Measurements from ENCODE around the gene MOG. TPM values are rescaled to one million over a fixed set of nuclear protein-coding genes. Genes with fewer than 3 reads are reported as not detected.
A peak's percentile ranks its signal among the peaks of the same experiment; 100 is the strongest.

Gene MOG
- total and polyA plus RNA-seq, 12 donors: not detected

DNA sequence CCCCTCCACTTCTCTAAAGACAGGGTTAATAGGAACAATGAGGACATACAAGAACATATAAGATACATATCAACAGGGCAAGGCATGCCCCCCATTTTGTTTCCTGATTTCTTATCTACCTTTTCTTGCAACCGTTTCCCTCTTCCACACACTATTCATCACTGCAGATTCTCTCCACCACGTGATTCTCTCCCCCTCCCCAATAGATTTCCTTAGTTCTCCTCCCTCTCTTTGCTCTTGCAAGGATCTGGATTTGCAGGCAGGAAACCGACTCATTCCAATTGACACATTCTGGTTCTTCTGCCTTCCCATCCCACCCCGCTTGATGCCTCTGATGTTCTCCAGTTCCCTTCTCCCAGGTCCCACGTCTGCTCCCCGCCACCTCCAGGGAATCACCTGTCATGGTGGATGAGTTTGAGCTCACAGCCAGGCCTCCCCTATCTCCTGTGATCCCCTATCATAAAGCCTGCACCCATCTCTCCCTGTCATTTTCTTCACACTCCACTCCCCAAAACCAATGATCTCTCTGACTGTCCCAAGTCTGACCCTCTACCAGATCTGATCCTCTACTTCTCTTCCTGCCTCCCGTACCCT is 31.5 kb upstream of the MOG start:
- intact Hi-C loops (cut with DNase I): no loop called here
- no peak for TF ChIP-seq CTCF (IDR thresholded peaks at IDR 0.05)
- TF ChIP-seq POLR2A (IDR thresholded peaks at IDR 0.05): no peak
- no peaks in the 10 kb centered on the region for H3K27me3 ChIP-seq
- peak in 1 of 7 donors; percentile 34 for DNase-seq
- 67 to 72% (median 69%) methylated on average over 7 of the region's 7 CpGs for WGBS, 4 donors
- no peaks in the 10 kb centered on the region for H3K9me3 ChIP-seq (replicated peaks in 1 of 3)
- no peak overlapping the region for H3K27ac ChIP-seq
- peaks cover 0 to 14% of the 10 kb centered on the region in 2 donors for H3K36me3 ChIP-seq (replicated peaks in 1 of 2)
- peaks cover 9 to 13% of the 10 kb centered on the region in 2 donors for H3K4me1 ChIP-seq (replicated peaks in 1 of 2)
- H3K4me3 ChIP-seq: no peak overlapping the region

DNA sequence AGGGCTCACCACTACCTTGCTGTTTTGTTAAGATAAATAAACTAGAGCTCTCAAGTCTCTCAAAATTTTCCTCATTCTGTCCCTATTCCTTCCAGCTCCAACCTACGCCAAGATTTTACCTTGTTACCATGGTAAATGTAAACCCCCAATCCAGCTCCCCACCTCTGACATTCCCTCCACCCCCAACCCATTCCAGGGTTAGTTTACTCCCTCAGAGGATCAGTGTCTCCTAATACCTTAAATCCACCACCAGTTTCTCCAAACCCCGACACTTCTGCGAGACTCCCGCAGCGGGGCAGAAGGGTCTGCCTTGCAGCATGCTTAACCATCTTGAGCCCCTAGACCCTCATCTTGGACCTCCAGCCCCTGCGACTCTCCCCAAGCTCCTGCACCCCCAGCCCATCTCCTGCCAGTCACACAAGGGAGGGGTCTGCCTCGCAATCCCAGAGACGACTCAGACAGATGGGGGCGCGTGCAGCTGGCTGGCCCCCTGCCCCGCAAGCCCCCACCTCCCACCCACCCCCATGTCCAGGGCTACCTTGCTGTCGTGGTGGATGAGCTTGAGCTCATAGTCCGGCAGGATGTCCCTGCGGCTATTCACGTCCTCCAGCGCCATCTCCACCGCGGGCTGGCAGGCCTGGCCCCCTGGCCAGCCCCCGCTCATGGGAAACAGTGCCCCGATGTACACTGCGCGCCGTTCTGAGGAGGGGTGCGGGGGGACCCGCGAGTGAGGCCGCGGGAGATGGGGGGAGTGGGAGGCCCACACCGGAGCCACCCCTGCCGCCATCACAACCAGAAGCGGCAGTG is 29.7 kb upstream of the MOG start:
- TF ChIP-seq POLR2A (IDR thresholded peaks at IDR 0.05) (no peak), CTCF (IDR thresholded peaks at IDR 0.05) (no peak)
- no peaks in the 10 kb centered on the region for H3K9me3 ChIP-seq (replicated peaks in 1 of 3)
- peak overlapping the region in 2 of 4 donors; percentile 38 to 52 for H3K4me3 ChIP-seq
- 15 to 30% (median 22%) methylated on average over 7 to 31 of the region's 31 CpGs for WGBS, 4 donors
- H3K27ac ChIP-seq: peak overlapping the region in 2 of 5 donors; percentile 63 to 68
- peaks cover 9 to 19% of the 10 kb centered on the region in 2 donors for H3K4me1 ChIP-seq (replicated peaks in 1 of 2)
- peaks cover 0 to 7% of the 10 kb centered on the region in 2 donors for H3K36me3 ChIP-seq (replicated peaks in 1 of 2)
- H3K27me3 ChIP-seq: no peaks in the 10 kb centered on the region
- peak in 1 of 7 donors; percentile 50 for DNase-seq
- intact Hi-C loops (cut with DNase I): no loop called here

DNA sequence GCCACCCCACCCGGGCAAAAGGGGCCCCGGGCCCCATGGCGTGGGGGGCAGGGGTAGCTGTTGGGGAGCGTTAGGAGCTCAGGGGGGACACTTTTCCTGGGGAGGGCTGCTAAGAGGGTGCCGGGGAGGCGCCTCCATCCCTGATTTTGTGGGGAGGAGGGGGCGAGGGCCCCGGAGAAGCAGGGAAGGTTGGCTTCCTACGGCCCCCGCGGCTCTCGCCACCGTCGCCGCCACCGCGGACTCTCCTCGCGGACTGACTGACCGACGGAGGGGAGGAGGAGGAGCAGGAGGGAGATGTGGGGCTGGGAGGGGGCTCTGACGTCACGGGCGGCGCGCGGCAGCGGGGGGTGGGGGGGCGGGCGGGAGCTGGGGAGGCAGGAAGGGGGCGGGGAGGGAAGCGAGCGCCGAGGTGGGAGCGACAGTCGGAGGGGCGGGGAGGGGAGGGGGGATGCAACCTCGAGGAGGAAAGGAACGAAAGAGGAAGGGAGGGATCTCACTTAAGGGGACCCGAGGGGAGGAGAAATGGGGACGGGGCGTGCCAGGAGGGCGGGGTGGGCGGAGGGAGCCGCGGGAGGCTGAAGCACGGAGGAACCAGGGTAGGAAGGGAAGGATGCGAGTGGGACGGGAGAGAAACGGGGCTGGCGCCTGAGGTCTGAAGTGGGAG is 29.0 kb upstream of the MOG start:
- H3K27me3 ChIP-seq: no peaks in the 10 kb centered on the region
- peaks cover 0 to 5% of the 10 kb centered on the region in 2 donors for H3K36me3 ChIP-seq (replicated peaks in 1 of 2)
- H3K9me3 ChIP-seq (replicated peaks in 1 of 3): no peaks in the 10 kb centered on the region
- DNase-seq: peak; percentile 44 to 76 (median 58)
- WGBS, 4 donors: 1 to 2% (median 1%) methylated on average over 23 to 51 of the region's 51 CpGs
- TF ChIP-seq POLR2A (IDR thresholded peaks at IDR 0.05): peak; percentile 39 to 61
- no peak for TF ChIP-seq CTCF (IDR thresholded peaks at IDR 0.05)
- H3K27ac ChIP-seq: peak overlapping the region in 3 of 5 donors; percentile 26 to 74 (median 68)
- intact Hi-C loops (cut with DNase I): no loop called here
- H3K4me3 ChIP-seq: peak overlapping the region in 2 of 4 donors; percentile 38 to 52
- peaks cover 9 to 21% of the 10 kb centered on the region in 2 donors for H3K4me1 ChIP-seq (replicated peaks in 1 of 2)
